HL-60 (cell line): Measurements from ENCODE around the gene PRDX2.

ENCODE experiments used
- DNase-seq, 2 experiments: peaks; one replicate each; pipeline ENCODE4 v3.0.0-alpha.2; 2010 to 2020; ENCODE audit warnings: low read depth in 1 of 2, low spot score in 1 of 2
- H3K27ac ChIP-seq: fragments of 250-450 bp; sonication (Bioruptor Pico); replicated peaks from 2 replicates; pipeline ENCODE4 v1.5.1; 2020; ENCODE audit warnings: mild to moderate bottlenecking, moderate library complexity
- H3K27me3 ChIP-seq: fragments of 250-450 bp; sonication (Bioruptor Pico); 2 replicates; pipeline ENCODE4 v1.5.1; 2021; ENCODE audit warnings: mild to moderate bottlenecking, moderate library complexity; ENCODE audit not compliant: insufficient read depth, poor library complexity, severe bottlenecking
- H3K4me3 ChIP-seq: replicated peaks from 2 replicates; pipeline ENCODE4 v1.5.1; 2011; ENCODE audit warnings: mild to moderate bottlenecking, control low read depth, low read length; ENCODE audit not compliant: insufficient read depth
- CTCF ChIP-seq: IDR thresholded peaks from one replicate; pipeline ENCODE4 v1.5.1; 2011; ENCODE audit warnings: low read length, control low read depth, inconsistent platforms; ENCODE audit not compliant: insufficient read depth
- GABPA ChIP-seq: IDR thresholded peaks from 2 replicates; pipeline ENCODE4 v1.6.1; 2012; ENCODE audit warnings: low read depth
- POLR2AphosphoS5 ChIP-seq: IDR thresholded peaks from 2 replicates; pipeline ENCODE4 v1.6.1; 2012; ENCODE audit warnings: low read depth
- SPI1 ChIP-seq: IDR thresholded peaks from 2 replicates; pipeline ENCODE4 v1.6.1; 2012; ENCODE audit warnings: low read depth, mild to moderate bottlenecking, borderline replicate concordance
- TF ChIP-seq, protein P1 (sequence below): IDR thresholded peaks from 2 replicates; pipeline ENCODE4 v1.6.1; 2012; ENCODE audit warnings: low read depth; ENCODE audit not compliant: insufficient replicate concordance

Gene PRDX2

GRCh38 chr19:12786141-12786870 lies 15.3 kb downstream of the PRDX2 start:
- peak in 1 of 2 experiments; percentile 90 for DNase-seq
- H3K27me3 ChIP-seq: no peaks in the 10 kb centered on the region
- H3K27ac ChIP-seq: peak overlapping the region; percentile 95
- TF ChIP-seq GABPA (no peak), POLR2AphosphoS5 (peak; percentile 27; the same call in 1 of the 2 replicates), SPI1 (peak; percentile 66; the same call in 1 of the 2 replicates), CTCF (no peak)
- TF ChIP-seq, protein P1, sequence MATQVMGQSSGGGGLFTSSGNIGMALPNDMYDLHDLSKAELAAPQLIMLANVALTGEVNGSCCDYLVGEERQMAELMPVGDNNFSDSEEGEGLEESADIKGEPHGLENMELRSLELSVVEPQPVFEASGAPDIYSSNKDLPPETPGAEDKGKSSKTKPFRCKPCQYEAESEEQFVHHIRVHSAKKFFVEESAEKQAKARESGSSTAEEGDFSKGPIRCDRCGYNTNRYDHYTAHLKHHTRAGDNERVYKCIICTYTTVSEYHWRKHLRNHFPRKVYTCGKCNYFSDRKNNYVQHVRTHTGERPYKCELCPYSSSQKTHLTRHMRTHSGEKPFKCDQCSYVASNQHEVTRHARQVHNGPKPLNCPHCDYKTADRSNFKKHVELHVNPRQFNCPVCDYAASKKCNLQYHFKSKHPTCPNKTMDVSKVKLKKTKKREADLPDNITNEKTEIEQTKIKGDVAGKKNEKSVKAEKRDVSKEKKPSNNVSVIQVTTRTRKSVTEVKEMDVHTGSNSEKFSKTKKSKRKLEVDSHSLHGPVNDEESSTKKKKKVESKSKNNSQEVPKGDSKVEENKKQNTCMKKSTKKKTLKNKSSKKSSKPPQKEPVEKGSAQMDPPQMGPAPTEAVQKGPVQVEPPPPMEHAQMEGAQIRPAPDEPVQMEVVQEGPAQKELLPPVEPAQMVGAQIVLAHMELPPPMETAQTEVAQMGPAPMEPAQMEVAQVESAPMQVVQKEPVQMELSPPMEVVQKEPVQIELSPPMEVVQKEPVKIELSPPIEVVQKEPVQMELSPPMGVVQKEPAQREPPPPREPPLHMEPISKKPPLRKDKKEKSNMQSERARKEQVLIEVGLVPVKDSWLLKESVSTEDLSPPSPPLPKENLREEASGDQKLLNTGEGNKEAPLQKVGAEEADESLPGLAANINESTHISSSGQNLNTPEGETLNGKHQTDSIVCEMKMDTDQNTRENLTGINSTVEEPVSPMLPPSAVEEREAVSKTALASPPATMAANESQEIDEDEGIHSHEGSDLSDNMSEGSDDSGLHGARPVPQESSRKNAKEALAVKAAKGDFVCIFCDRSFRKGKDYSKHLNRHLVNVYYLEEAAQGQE: no peak
- no peak overlapping the region for H3K4me3 ChIP-seq

GRCh38 chr19:12785431-12786031 lies 16.1 kb downstream of the PRDX2 start:
- DNase-seq: peak; percentile 82 to 87
- TF ChIP-seq CTCF: no peak
- 0 out of 2 replicates have a peak, but pooled peaks have one; percentile 26 for TF ChIP-seq POLR2AphosphoS5
- TF ChIP-seq GABPA: no peak
- peak; percentile 100 for TF ChIP-seq SPI1
- TF ChIP-seq, protein P1: no peak
- Histone ChIP-seq H3K4me3 (no peak overlapping the region), H3K27me3 (no peaks in the 10 kb centered on the region), H3K27ac (peak overlapping the region; percentile 95)

GRCh38 chr19:12784871-12785430 lies 16.6 kb downstream of the PRDX2 start:
- DNase-seq: peak in 1 of 2 experiments; percentile 49
- Histone ChIP-seq H3K27ac (peak overlapping the region; percentile 95), H3K4me3 (no peak overlapping the region), H3K27me3 (no peaks in the 10 kb centered on the region)
- TF ChIP-seq GABPA (no peak), POLR2AphosphoS5 (peak; percentile 9; the same call in 1 of the 2 replicates)

DNA sequence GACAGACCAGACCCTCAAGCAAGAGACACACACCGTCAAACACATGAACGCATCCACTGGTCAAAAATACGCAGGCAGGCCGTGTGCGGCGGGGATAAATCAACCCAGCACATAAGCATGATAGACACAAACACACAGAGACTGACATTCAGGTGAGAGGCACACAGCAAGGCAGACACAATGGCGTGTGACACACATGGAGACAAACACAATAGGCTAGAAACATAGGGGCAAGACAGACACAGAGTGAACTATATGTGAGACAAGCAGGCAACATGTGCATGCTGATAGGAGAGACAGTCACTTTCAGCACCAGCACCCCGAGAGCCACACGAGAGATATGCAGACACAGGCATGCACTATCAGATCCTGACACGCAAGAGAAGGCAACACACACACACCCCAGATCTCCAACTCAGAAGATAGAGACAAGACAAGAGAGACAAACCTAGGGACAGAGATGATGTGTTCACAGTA lies 17.2 kb downstream of the PRDX2 start:
- no peak for DNase-seq
- Histone ChIP-seq H3K4me3 (no peak overlapping the region), H3K27ac (peak overlapping the region; percentile 95), H3K27me3 (no peaks in the 10 kb centered on the region)
- TF ChIP-seq, protein P1: no peak
- TF ChIP-seq POLR2AphosphoS5 (no peak), SPI1 (no peak), GABPA (no peak), CTCF (no peak)
